HG02763 (cell line): ENCODE results near the gene SNX25.
A peak's percentile ranks its signal among the peaks of the same experiment; 100 is the strongest.
"Not testable (repeated sequence)": the region's sequence is repeated elsewhere in the genome, so short reads cannot be mapped to it uniquely, and the experiment has no call there.

Experiments
- ATAC-seq: cut with Tn5 transposase; IDR thresholded peaks from one replicate; pipeline ENCODE4 v1.9.1; 2021; ENCODE audit warnings: mild to moderate bottlenecking, moderate library complexity; ENCODE audit not compliant: unreplicated experiment

Gene SNX25

DNA sequence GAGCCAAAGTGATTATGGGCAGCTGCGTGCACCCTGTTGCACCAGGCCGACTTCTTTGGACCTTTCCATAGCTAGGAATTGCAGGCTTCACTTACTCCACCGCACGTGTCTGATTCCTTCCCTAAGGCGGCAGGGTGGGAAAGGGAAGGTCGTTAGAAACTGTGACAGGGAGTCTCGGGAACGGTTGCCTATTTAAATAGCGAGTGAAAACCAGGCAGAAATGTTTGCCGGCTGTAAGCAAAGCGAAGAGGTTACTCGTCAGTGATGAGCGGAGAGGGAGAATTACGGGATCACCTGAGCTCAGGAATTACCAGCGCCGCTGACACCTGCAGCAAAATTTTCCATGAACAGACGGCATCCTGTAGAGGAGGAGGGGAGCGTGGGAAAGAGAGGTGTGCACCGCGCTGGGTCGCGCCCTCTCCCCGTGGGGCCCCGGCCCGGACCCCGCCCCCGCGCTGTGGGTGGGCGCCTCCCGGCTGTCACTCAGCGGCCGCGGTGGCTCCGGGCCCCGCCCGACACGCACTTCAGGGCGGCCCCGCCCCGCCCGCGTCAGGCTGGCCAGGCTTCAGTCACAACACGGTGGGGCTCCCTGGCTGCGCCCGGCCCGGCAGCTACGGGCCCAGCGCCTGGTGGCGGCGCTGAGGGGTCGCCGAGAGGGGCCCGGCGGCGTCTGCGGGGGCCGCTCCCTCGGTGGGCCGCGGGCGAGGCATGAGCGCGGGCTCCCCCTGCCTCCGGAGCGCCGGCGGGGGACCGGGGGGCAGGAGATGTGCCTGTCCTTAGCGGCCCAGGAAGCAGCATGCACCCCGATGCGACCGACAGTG is at the start of gene SNX25:
SNX25 (plus strand) TSS at position 568 of the 821 bp plus-strand sequence; CDS start at position 797, 229 bp downstream.
- ATAC-seq = peak; percentile 74

DNA sequence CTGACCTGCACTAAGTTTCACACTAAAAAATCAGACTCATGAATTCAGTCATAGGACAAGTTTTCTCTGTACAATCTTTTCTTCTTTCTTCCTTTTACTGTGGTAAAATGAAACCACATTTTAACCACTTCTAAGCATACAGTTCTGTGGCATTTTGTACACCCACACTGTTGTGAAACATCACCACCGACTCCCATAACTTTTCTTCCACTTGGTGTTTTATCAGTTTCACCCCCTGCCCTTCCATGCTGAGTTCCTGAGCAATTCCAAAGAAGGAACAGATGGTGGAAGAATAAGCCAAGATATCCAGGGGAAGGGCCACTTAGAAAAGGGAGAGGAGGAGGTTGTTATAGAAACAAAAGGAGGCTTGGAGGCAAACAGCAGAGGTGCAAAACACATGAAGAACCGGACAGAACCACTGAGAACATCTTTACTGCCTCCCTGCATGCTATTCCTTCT is 43.8 kb upstream of the SNX25 start:
- ATAC-seq = peak; percentile 85

DNA sequence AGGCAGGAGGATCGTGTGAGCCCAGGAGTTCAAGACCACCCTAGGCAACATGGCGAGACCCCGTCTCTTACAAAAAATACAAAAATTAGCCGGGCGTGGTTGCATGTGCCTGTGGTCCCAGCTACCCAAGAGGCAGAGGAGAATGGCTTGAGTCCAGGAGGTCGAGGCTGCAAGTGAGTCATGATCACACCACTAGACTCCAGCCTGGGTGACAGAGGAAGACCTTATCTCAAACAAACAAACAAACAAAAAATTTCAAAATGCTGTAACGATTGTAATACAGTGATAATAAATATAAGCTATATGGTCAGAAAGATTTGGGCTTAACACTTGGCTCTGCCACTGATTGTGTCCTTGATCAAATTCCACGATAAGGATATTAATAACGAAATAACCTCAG is 42.2 kb upstream of the SNX25 start:
- ATAC-seq = no peak

DNA sequence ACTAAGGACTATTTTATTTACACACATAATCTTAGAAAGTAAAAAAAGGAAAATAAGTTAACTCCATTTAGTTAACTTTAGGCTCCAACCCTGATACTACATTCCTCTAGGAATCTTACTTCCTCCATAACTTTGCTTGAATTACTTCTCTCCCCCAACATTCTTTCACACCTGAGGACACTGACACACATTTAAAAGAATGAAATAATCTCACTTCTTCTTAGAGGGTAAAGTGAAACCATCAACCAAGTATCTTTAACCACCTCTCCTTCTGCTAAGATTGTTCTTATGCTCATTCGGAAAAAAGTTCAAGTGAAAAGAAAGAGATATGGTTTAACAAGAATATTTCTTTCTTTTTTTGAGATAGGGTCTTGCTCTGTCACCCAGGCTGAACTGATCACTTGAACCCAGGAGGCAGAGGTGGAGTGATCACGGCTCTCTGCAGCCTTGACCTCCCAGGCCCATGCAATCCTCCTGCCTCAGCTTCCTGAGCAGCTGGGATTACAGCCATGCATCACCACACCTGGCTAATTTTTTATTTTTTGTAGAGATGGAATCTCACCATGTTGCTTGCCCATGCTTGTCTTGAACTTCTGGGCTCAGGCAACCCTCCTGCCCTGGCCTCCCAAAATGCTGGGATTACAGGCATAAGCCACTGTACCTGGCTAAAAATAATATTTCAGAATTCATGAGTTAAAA is 37.9 kb upstream of the SNX25 start:
- peak; percentile 79 for ATAC-seq

DNA sequence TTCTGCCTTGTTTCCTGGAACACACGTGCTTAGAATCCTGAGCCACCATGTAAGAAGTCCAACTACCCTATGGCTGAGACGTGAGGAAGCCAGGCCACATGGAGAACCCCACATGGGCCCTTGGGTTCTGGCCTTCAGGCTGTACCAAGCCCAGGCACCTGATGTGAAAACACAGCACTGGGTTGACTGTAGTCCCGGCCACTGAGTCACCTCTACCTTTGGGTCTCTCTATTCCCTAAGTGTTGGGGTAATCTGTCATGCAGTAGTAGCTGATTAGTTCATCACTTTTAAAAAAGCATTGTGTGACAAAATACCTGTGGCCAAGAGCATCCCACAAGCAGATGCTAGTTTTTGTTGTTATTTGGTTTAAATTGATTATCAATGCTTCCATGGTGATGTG is 29.9 kb upstream of the SNX25 start:
- no peak for ATAC-seq

DNA sequence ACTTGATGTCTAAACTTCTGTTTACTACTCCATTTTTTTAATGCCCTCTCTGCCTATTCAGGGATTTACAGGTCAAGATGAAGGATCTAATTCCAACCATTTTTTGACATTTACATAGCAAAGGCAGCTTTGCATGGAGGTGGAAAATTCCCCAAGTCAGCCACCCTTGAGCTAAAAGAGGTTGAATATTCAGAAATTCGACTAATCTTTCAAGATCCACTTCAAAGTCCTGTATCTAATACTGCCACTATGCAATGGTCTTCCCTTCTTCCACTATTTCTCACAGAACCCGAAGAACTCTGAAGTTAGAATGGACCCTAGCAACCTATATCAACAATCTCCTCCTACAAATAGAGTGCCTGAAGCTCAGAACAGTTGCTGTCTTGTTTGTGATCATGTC is 27.2 kb upstream of the SNX25 start:
- no peak for ATAC-seq

DNA sequence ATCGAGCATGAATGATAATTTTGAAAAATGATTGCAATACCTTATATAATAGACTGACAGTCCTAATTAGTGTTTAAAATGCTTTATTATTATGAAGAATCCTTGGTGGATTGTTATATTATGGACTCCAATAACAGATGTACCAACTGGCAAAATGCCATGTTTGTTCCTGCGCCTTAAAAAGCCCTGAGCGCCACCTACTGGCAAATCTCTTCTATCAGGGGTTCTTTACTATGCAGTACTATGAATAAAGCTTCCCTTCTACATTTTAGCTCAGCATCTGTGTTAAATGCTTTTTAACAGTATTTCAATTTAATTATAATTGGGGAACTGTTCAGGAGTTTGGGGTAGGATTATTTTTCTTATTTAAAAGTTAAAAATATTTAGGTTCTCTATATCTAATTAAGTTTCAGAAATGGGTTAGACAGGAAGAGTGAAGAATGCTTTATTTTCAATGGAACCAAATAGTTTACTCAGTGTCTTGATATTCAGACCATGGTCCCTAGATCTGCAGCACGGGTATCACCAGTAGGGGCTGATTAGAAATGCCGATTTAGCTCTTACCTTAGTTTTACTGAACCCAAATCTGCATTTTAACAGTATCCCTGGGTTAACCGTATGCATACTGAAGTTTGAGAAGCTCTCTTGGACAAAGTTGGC is 25.6 kb upstream of the SNX25 start:
- peak; percentile 73 for ATAC-seq

DNA sequence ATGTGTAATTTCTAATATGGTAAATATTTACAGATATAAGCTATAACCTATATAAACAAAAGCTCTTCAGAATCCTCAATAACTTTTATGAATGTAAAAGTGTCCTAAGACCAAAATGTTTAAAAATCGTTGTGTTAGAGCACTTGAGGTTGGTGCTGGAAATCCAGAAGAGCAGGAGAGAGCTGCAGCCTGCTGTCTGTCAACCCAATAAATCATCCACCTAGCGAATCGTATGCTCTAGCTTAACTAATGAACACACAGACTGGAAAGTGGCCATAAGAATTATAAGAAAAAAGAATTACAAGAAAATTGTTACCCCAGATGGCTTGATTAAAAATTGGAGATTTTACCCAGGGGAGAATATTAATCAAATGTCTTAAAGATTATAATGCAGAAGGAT is 22.6 kb upstream of the SNX25 start:
- no peak for ATAC-seq

DNA sequence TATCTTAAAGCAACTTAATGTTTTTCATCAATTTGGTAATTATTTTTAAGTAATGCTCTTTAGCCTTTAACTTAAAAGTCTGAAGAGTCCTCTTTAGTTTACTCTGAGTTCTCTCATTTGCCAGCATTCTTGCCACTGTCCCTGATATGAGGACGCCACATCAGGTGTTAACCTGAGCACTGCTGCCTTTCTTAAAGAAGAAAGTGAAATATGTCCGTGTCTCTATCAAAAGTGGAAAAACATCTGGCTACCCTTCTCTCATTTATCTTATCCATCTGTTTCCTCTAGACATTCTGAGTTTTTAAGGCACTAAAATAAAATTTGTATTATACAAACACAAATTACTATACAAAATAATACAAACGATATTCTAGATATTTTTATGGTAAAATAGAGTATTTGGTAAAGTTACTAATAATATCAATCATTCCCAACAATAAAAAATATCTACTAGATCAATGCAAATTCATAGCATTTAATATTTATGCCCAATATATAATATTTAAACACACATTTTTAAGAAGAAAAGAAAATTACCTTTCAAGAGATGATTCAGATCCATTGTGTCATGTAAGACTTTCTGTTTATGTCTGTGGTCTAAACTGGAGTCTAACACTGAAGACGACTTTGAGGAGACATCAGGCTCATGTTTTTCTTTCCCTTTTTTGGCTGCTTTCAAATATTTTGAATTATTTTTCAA is 19.6 kb upstream of the SNX25 start:
- no peak for ATAC-seq

DNA sequence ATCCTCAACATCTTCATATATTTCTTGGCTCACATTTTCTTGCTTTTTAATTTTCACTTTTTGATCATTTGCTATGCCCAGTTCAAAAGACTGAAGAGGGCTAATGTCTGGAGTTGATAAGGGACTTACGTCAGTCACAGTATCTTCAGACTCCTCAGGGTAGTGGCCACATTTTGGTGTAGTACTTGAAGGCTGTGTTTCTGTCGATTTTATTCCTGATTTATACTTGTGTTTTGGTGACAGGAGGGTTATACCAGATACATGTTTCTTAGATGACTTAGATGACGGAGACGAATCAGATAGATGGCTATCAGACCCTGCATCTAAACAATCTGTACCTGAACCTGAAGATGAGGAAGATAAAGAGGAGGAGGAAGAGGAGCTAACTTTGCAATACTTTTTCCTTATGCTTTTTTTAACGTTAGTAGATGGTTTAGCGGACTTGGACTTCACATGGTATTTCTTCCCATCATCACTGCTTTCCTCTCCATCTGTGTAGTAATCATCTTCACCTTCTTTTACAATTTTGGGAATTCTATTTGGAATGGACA is 19.0 kb upstream of the SNX25 start:
- ATAC-seq = no peak

DNA sequence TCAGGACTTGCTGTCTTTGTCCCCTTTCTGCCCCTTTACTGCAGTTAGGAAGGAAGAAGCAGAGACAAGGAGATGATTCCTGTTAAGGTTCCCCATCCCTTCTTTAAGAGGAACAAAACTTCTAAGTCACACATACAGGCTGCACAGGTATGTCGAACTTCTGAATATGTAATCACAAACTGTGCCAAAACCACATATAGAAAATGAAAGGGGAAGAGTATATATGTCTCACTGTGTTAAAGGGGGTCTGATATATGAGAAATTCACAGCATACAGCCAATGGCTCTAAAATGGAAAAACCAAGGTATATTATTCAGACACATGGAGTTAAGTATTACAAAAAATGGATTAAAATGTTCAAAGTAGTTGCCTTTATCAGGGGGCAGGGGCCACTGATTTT is 17.3 kb upstream of the SNX25 start:
- ATAC-seq = peak; percentile 51

DNA sequence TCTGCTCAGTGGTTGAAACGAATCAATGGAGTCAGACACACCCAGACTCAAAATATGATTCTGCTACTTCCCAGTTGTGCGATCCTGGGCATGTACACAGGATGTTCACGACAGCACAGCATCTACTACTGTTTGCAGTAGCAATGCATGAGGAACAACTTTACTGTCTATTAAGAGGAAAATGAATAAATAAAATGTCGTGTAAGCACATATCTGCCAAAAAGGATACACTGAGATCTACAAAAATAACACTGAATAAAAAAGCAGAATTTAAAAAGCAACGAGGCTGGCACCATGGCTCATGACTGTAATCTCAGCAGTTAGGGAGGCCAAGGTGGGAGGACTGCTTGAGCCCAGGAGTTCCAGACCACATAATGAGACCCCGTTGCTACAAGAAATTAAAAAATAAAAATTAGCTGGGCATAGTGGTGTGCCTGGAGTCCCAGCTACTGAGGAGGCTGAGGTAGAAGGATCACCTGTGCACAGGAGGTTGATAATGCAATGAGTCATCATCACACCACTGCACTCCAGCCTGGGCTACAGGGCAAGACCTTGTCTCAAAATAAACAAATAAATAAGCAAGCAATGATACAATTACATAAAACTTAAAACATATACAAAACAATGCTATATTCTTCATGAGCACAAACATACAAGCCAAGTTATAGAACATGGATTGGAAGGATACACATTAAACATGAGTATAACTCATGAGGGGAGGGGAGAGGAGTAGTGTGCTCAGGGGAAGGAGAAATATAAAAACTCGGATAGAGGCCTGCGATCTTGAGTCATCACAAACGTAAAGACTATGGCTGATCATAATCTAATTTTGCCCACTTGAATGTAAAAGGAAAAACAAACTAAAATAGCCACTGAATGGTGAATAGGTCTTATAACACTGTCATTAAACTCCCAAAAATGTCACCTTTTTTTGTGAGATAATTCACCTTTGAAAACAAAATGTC is 14.2 kb upstream of the SNX25 start:
- ATAC-seq = no peak

DNA sequence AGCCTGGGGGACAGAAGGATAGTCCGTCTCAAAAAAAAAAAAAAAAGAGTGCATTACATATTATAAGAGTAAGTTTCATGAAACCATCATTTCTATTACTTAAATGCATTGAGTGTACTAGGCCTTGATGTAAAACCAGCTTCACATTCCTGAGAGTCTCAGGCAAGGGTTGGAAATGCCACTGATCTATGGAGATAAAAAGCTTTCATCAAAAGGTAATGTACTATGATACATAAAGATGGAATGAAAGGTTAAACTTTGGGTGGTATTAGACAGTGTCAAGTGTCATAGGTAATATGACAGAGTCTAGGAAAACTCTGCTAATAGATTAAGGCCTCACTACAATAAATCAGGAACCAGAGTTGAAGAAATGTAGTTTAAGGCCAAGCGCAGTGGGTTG is 13.0 kb upstream of the SNX25 start:
- no peak for ATAC-seq

DNA sequence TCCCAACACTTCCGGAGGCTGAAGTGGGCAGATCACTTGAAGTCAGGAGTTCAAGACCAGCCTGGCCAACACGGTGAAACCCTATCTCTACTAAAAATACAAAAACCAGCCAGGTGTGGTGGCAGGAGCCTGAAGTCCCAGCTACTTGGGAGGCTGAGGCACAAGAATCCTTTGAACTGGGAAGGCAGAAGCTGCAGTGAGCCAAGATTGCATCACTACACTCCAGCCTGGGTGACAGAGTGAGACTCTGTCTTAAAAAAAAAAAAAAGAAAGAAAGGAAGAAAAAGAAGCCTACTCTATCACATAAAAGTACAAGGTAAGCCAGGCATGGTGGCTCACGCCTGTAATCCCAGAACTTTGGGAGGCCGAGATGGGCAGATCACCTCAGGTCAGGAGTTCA is 11.2 kb upstream of the SNX25 start:
- ATAC-seq = not testable (repeated sequence)

DNA sequence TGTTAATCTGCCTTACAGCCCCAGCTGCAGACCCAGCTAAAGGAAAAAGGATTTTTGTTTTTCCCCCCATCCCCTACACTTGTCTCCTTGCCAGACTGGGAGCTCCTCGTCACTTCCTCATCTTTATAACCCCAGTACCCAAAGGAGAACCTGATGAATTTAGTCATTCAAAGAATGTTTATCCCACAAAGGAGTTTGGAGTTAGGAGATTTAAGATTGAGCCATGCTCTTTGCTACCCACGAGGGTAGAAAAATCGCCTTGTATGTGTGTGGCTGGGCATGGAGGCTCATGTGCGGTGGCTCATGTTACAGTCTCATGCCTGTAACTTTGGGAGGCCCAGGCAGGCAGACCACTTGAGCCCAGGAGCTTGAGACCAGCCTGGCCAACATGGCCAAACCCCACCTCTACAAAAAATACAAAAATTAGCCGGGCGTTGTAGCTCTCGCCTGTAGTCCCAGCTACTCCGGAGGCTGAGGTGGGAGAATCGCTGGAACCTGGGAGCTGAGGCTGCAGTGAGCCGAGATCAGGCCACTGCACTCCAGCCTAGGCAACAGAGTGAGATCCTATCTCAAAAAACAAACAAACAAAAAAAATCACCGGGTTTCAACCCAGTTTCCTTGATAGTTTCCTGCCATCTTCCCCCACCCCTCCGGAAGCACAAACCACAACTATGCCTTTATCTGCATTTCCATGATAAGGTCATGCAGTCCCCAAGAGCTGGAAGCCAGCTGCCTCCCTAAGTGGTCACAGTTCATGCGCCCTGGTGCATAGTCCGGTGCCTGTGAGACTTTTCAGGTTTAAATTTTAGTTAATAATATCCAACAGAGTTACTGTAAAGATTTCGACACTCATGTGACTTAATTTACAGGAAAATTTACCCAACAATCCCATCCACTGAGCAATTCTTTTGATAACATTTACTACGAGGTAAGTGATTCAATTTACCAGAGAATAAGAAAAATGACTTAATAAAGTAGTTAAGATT is 7.1 kb upstream of the SNX25 start:
- no peak for ATAC-seq

DNA sequence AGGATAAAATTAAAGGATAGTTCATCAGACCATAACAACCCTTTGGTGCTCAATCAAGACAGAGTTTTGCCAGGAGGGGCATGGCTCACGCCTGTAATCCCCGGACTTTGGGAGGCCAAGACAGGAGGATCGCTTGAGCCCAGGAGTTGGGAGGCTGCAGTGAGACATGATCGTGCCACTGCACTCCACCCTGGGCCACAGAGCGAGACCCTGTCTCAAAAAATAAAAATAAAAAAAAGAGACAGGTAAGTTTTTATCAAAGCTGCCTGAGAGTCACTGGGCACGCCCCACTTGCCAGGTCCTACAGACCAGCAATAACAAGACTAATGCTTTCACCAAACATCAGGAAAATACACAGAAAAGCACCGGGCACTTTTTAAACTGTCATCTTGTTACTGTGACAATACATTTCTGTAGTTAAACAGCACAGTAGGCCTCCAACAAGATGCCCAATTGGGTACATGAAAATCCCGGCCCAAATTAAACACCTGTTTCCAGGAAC is 6.4 kb upstream of the SNX25 start:
- ATAC-seq = peak; percentile 4

DNA sequence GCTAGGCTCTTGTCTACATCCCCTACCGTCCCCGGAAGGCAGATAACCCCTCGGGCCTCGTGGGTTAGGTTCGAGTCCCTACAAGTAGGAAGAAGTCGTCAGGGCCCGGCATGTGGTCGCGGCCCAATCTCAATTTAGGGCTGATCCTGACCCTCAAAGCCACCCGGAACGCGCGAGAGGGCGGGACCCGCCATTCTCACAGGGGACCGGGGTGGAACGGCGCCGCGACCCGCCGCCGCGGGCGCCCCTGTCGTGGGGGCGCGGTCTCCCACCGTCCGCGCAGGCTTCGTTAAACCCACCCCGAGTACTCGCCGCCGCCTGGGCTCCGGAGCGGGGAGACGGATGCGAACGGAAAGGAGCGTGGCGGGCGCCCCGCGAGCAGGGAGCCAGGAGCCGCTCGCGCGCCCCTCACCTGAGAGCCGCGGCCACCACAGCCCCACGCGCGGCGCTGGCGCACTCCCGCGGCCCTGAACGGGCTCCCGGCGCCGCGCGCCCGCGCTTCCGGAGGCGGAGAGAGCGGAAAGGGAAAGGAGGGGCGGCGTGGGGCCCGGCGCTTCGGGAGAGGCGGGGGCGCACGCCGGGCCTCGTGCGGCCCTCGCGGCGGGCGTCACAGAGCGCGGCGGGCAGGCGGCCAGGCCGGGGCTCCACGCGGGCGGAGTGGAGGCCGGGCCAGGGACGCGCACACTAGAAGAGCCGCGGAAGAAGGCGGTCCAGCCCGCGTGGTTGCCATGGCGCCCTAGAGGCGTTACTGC is 5.7 kb upstream of the SNX25 start, which contains the start of gene CFAP97:
CFAP97 (minus strand) TSS at position 515 of the 752 bp plus-strand sequence. CDS start 12,804 bp downstream, outside the sequence.
- ATAC-seq = peak; percentile 80
